HAP-1 (cell line): Measurements from ENCODE around the gene SLC24A3.

Experiments
- DNase-seq, 2 experiments: peaks; one replicate each; pipeline ENCODE4 v3.0.0-alpha.2; 2016 to 2020; ENCODE audit warnings: low spot score in 2 of 2
- H3K27me3 ChIP-seq: fragments of 250-450 bp; sonication (Bioruptor Pico); 2 replicates; pipeline ENCODE4 v1.5.1; 2020; ENCODE audit warnings: low read depth, mild to moderate bottlenecking, moderate library complexity
- H3K36me3 ChIP-seq: fragments of 250-450 bp; sonication (Bioruptor Pico); replicated peaks from 2 replicates; pipeline ENCODE4 v1.5.1; 2020; ENCODE audit warnings: mild to moderate bottlenecking
- H3K4me1 ChIP-seq: fragments of 250-450 bp; sonication (Bioruptor Pico); 2 replicates; pipeline ENCODE4 v1.5.1; 2020; ENCODE audit warnings: mild to moderate bottlenecking
- H3K4me3 ChIP-seq: fragments of 250-450 bp; sonication (Bioruptor Pico); 2 replicates; pipeline ENCODE4 v1.5.1; 2020; ENCODE audit warnings: mild to moderate bottlenecking, moderate library complexity
- H3K9me3 ChIP-seq: fragments of 250-450 bp; sonication (Bioruptor Pico); 2 replicates; pipeline ENCODE4 v1.5.1; 2020; ENCODE audit warnings: mild to moderate bottlenecking, moderate library complexity
- in situ Hi-C: fragments of 300-500 bp; cut with MboI; formaldehyde crosslinking; loops from 3 replicates; pipeline ENCODE4 v1.14.3; 2020; ENCODE audit warnings: low sequenced_read_pairs, inconsistent platforms, mixed read lengths

Gene SLC24A3

GRCh38 chr20:19213946-19214490 lies 1.6 kb downstream of the SLC24A3 start:
- H3K36me3 ChIP-seq = no peaks in the 10 kb centered on the region
- no peaks in the 10 kb centered on the region for H3K4me1 ChIP-seq
- H3K27me3 ChIP-seq = peaks cover 22% of the 10 kb centered on the region
- DNase-seq = no peak
- in situ Hi-C loops = loop anchor here (25.0 kb wide), 3 partner anchors 98 to 448 kb away; partner anchors contain the start of gene SCP2D1
- no peaks in the 10 kb centered on the region for H3K9me3 ChIP-seq
- H3K4me3 ChIP-seq = no peak overlapping the region

- no peak for DNase-seq
- in situ Hi-C loops = loop anchor here (25.0 kb wide), 3 partner anchors 94 to 444 kb away; partner anchors contain the start of gene SCP2D1
- Histone ChIP-seq H3K27me3 (peaks cover 2% of the 10 kb centered on the region), H3K9me3 (no peaks in the 10 kb centered on the region), H3K4me3 (no peak overlapping the region), H3K36me3 (no peaks in the 10 kb centered on the region), H3K4me1 (no peaks in the 10 kb centered on the region)
Observed at GRCh38 chr20:19218411-19218810, 6.0 kb downstream of the SLC24A3 start.

- Histone ChIP-seq H3K36me3 (no peaks in the 10 kb centered on the region), H3K4me3 (no peak overlapping the region), H3K9me3 (no peaks in the 10 kb centered on the region), H3K27me3 (no peaks in the 10 kb centered on the region), H3K4me1 (no peaks in the 10 kb centered on the region)
- no peak for DNase-seq
- in situ Hi-C loops = loop anchor here (25.0 kb wide), 3 partner anchors 90 to 440 kb away; partner anchors contain the start of gene SCP2D1
Observed at GRCh38 chr20:19222520-19223040, 10.1 kb downstream of the SLC24A3 start.

DNA sequence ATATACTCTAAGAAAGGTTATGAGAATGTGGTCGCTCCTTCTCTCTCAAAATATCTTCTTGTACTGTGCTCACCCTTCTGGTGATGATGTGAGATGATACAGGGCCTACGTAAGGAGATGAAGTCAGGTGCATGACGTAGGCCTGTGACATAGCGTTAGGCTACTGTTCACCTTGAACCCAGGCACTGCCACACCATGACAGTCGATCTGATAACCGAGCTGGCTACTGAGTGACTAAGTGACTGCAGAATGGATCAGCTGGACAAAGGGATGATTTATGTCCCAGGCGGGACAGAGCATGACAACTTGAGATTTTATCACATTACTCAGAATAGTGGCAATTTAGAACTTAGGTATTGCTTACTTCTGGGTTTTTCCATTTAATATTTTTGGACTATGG lies 11.2 kb downstream of the SLC24A3 start:
- H3K4me3 ChIP-seq = no peak overlapping the region
- in situ Hi-C loops = loop anchor here (25.0 kb wide), 3 partner anchors 89 to 439 kb away; partner anchors contain the start of gene SCP2D1
- H3K36me3 ChIP-seq = no peaks in the 10 kb centered on the region
- no peaks in the 10 kb centered on the region for H3K9me3 ChIP-seq
- H3K4me1 ChIP-seq = no peaks in the 10 kb centered on the region
- H3K27me3 ChIP-seq = no peaks in the 10 kb centered on the region
- no peak for DNase-seq

GRCh38 chr20:19231359-19232035 lies 19.1 kb downstream of the SLC24A3 start:
- H3K4me1 ChIP-seq = no peaks in the 10 kb centered on the region
- no peak for DNase-seq
- no peaks in the 10 kb centered on the region for H3K27me3 ChIP-seq
- no peak overlapping the region for H3K4me3 ChIP-seq
- no peaks in the 10 kb centered on the region for H3K9me3 ChIP-seq
- no peaks in the 10 kb centered on the region for H3K36me3 ChIP-seq
- in situ Hi-C loops = no loop called here

DNA sequence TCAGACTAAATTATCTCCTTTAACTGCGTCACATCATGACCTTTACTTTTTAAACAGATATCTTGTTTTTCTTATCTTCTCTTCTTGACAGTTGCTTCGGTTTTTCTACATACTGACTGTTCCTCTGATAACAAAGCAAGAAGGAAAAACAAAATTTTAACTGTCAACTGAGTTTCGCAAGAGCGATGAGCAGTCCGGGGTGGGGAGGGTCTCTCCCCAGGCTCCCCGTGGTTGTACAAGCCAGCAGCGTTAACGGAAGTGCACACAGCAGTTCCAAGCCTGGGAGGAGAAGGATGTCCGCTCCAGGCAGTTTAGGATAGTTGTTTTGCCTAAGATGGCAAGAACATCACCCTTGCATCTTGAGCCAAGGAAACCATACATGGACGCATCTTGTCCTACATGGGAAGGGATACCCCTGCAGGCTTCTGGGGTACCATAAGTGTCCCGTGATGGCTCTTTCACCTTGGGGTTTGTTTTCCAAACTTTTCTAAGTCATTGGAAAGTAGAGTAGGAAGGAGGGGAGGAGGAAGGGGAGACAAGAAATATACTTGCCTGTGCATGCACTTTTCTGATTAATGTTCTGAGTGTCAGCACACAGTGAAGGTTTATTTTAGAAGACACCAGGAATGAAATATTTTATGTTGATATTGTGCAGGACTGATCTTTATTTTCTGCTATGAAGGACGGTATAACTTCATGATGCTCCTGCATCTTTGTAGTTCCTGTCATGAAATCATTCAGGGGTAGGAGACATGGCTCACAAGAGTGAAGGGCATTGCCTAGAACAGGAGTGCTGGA lies 20.8 kb downstream of the SLC24A3 start:
- no peaks in the 10 kb centered on the region for H3K27me3 ChIP-seq
- H3K36me3 ChIP-seq = no peaks in the 10 kb centered on the region
- H3K4me3 ChIP-seq = no peak overlapping the region
- H3K4me1 ChIP-seq = no peaks in the 10 kb centered on the region
- no peaks in the 10 kb centered on the region for H3K9me3 ChIP-seq
- in situ Hi-C loops = no loop called here
- DNase-seq = no peak

DNA sequence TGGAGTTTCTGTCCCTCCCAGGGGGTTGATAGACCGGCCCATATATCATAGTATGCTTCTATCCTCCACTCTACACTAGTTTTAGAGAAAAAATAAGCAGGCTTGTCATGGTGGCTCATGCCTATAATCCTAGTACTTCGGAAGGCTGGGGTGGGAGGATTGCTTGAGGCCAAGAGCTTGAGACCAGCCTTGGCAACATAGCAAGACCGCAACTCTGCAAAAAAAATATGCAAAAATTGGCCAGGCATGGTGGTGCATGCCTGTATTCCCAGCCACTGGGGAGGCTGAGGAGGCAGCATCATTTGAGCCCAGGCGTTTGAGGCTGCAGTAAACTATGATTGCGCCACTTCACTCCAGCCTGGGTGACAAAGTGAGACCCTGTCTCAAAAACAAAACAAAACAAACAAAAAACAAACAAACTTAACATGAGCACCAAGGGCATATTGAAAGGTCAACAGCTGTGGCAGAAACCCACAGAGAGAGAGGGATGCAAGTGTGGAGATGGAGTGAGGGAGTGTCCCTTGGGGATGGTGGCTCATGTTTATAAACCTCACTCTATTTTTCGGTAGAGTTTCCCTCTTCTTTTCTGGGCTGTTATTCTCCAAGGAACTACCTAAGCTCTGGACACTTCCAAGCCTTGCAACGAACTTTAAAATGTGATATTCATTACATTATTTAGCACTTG lies 24.1 kb downstream of the SLC24A3 start:
- H3K27me3 ChIP-seq = no peaks in the 10 kb centered on the region
- no peak overlapping the region for H3K4me3 ChIP-seq
- in situ Hi-C loops = no loop called here
- no peaks in the 10 kb centered on the region for H3K4me1 ChIP-seq
- H3K36me3 ChIP-seq = no peaks in the 10 kb centered on the region
- no peaks in the 10 kb centered on the region for H3K9me3 ChIP-seq
- DNase-seq = no peak

DNA sequence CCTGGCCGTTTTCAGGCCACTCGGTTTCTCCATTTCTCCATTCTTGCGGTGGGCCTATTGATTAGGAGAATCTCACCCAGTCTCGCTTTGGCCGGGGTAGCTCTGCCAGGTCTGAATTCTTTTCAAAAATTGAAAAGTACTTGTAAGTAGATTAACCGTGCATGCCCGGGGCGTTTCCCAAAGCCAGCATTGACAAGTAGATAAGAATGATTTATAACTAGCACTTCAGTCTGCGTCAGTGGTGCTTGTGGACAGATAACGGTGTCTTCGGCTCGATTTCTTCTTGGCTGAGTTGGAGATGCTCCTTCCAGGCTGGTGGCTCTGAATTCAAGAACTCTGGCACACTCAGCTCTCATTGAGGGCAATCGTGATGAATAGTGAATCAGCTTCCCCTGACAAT lies 29.0 kb downstream of the SLC24A3 start:
- no peaks in the 10 kb centered on the region for H3K4me1 ChIP-seq
- H3K4me3 ChIP-seq = no peak overlapping the region
- H3K36me3 ChIP-seq = no peaks in the 10 kb centered on the region
- no peak for DNase-seq
- H3K9me3 ChIP-seq = no peaks in the 10 kb centered on the region
- in situ Hi-C loops = no loop called here
- H3K27me3 ChIP-seq = no peaks in the 10 kb centered on the region

DNA sequence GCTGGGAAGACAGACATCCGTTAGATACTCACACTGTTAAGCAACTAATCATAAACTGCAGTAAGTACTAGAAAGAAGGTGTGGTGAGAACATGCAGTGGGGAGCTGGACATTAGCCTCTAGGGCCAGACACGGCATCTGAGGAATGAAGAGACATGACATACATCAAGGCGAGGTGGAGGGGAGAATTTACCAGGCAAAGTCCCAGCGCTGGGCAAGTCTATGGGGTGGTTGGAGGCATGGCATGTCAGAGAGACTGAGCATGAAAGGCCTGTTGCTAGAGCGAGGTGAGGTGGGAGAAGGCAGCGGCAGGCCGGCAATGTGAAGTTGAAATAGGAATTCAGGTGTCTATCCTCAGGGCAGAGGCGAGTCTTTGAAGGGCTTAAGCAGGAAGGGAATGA lies 31.8 kb downstream of the SLC24A3 start:
- no peak for DNase-seq
- Histone ChIP-seq H3K9me3 (no peaks in the 10 kb centered on the region), H3K27me3 (no peaks in the 10 kb centered on the region), H3K4me3 (no peak overlapping the region), H3K4me1 (no peaks in the 10 kb centered on the region), H3K36me3 (no peaks in the 10 kb centered on the region)
- in situ Hi-C loops = no loop called here

GRCh38 chr20:19249106-19249879 lies 36.9 kb downstream of the SLC24A3 start:
- H3K36me3 ChIP-seq = no peaks in the 10 kb centered on the region
- no peaks in the 10 kb centered on the region for H3K9me3 ChIP-seq
- no peak overlapping the region for H3K4me3 ChIP-seq
- no peaks in the 10 kb centered on the region for H3K4me1 ChIP-seq
- no peaks in the 10 kb centered on the region for H3K27me3 ChIP-seq
- in situ Hi-C loops = no loop called here
- DNase-seq = no peak

- H3K4me3 ChIP-seq = no peak overlapping the region
- DNase-seq = no peak
- in situ Hi-C loops = no loop called here
- no peaks in the 10 kb centered on the region for H3K27me3 ChIP-seq
- no peaks in the 10 kb centered on the region for H3K4me1 ChIP-seq
- H3K36me3 ChIP-seq = no peaks in the 10 kb centered on the region
- no peaks in the 10 kb centered on the region for H3K9me3 ChIP-seq
Observed at GRCh38 chr20:19250346-19250745, 37.9 kb downstream of the SLC24A3 start.

GRCh38 chr20:19251506-19251905 lies 39.1 kb downstream of the SLC24A3 start:
- no peaks in the 10 kb centered on the region for H3K4me1 ChIP-seq
- H3K36me3 ChIP-seq = no peaks in the 10 kb centered on the region
- in situ Hi-C loops = no loop called here
- no peaks in the 10 kb centered on the region for H3K9me3 ChIP-seq
- no peak overlapping the region for H3K4me3 ChIP-seq
- no peaks in the 10 kb centered on the region for H3K27me3 ChIP-seq
- no peak for DNase-seq

DNA sequence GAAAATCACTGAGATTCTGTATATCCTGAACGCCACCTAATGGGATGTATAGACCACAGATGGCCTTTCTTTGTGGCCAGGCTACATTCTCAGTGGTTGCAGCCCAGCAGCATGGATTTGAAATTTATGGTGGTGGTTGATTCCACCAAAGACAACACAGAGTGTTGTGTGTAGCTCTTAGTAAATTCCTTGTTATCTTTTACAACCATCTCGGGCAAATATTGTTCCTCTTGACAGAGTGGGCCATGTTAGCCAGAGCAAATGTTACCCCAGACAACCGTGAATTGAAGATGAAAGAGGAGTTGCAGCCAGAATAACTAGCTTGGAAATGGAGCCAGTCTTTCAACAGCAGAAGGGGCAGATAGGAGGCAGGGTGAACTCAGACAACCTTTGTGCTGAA lies 39.5 kb downstream of the SLC24A3 start:
- Histone ChIP-seq H3K36me3 (no peaks in the 10 kb centered on the region), H3K9me3 (no peaks in the 10 kb centered on the region), H3K4me3 (no peak overlapping the region), H3K4me1 (no peaks in the 10 kb centered on the region), H3K27me3 (no peaks in the 10 kb centered on the region)
- in situ Hi-C loops = no loop called here
- no peak for DNase-seq
